HFFc6 (cell line): Measurements from ENCODE around the gene BAAT. TPM values are rescaled to one million over a fixed set of nuclear protein-coding genes. Genes with fewer than 3 reads are reported as not detected.

ENCODE experiments used
- DNase-seq: peaks from one replicate; pipeline ENCODE4 v3.0.0-alpha.2; 2018
- H3K27ac Mint-ChIP-seq: 2 replicates; pipeline ENCODE4 v1.8.0; 2020; ENCODE audit warnings: mild to moderate bottlenecking, mixed read lengths
- H3K27me3 Mint-ChIP-seq: 2 replicates; pipeline ENCODE4 v1.8.0; 2021; ENCODE audit warnings: mild to moderate bottlenecking, moderate library complexity, mixed read lengths; ENCODE audit not compliant: insufficient read depth
- H3K36me3 Mint-ChIP-seq: 2 replicates; pipeline ENCODE4 v1.8.0; 2021; ENCODE audit warnings: low read depth, mixed read lengths
- H3K4me1 Mint-ChIP-seq: 2 replicates; pipeline ENCODE4 v1.8.0; 2020; ENCODE audit warnings: low read depth, mixed read lengths
- H3K4me3 Mint-ChIP-seq: 2 replicates; pipeline ENCODE4 v1.8.0; 2020; ENCODE audit warnings: mild to moderate bottlenecking, moderate library complexity, mixed read lengths
- H3K9me3 Mint-ChIP-seq: 2 replicates; pipeline ENCODE4 v1.8.0; 2020; ENCODE audit warnings: mild to moderate bottlenecking, mixed read lengths
- CTCF ChIP-seq: fragments of 200-600 bp; sonication (generic); IDR thresholded peaks from 2 replicates; pipeline ENCODE4 v1.5.0; 2021; ENCODE audit warnings: antibody characterized with exemption, mild to moderate bottlenecking
- total RNA-seq, 6 experiments: library from RNA; stranded (reverse); fragmentation: NEBNext Ultra II Directional; extraction: Animal tissue kit (Norgen Biotek cat#: 25700); gene quantifications; 2 replicates in 1 of 6; 3 replicates in 5 of 6; pipeline ENCODE4 v1.2.3, GENCODE V29; 2021

Gene BAAT
- total RNA-seq, 6 experiments from 2014 or later = 0.08 TPM; not detected in 5

DNA sequence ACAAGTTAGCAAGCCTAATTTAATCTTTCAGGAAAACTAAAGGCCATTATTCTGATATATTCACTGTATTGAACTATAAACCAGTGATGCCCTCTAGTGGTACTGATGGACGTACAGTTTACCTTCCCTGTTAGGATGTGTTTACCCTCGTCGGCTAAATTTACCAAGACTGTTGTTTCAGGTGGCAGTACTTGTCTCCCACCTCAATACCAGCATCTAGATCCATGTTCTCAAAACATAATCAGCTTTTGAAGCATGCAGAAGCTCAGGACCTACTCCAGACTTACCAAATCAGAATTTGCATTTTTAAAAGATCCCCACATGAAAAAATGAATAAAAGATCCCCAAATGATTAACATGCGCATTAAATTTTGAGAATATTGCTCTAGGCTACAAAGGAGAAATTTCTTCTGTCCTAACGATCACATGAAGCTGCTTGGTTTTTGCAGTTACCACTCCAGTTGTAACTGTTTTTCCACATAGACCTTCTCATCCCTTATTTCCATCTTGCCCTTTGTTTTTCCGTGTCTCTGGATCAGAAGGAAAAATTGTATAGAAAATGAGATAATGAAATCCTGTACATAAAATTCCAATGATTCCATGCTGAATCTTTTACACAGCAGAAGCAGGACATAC lies 3.2 kb upstream of the BAAT start:
- H3K4me1 Mint-ChIP-seq = peaks cover 17% of the 10 kb centered on the region; the same call in 1 of the 2 replicates
- TF ChIP-seq CTCF = peak; percentile 80
- H3K36me3 Mint-ChIP-seq = peaks cover 20% of the 10 kb centered on the region
- H3K27ac Mint-ChIP-seq = no peak overlapping the region; the same call in 1 of the 2 replicates
- H3K9me3 Mint-ChIP-seq = peaks cover 13% of the 10 kb centered on the region
- no peak overlapping the region for H3K4me3 Mint-ChIP-seq
- DNase-seq = peak; percentile 41
- H3K27me3 Mint-ChIP-seq = peaks cover 2% of the 10 kb centered on the region; the same call in 1 of the 2 replicates

DNA sequence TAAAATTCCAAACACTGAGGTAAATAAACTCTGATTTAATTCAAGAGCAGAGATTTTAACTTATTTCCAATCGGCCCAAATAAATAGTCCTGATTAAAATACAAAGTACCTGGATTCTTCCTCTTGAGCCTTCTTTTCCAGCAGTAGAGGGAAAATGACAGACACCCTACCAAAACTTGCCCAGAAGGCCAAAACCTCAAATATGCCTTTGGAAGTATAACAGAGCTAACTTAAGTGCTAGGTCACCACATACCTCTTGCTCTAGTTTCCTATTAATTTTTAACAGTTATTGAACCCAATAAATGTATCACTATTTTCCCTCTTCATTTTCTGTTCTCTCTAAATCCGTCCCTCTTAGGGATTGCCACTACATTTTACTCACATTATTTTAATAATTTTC lies 1.4 kb downstream of the BAAT start:
- no peak for TF ChIP-seq CTCF
- peaks cover 14% of the 10 kb centered on the region for H3K36me3 Mint-ChIP-seq
- no peak overlapping the region for H3K4me3 Mint-ChIP-seq
- no peak overlapping the region for H3K27ac Mint-ChIP-seq
- no peak for DNase-seq
- H3K4me1 Mint-ChIP-seq = no peaks in the 10 kb centered on the region; the same call in 1 of the 2 replicates
- peaks cover 13% of the 10 kb centered on the region for H3K9me3 Mint-ChIP-seq
- peaks cover 2% of the 10 kb centered on the region; the same call in 1 of the 2 replicates for H3K27me3 Mint-ChIP-seq

GRCh38 chr9:101381833-101382342 lies 2.9 kb downstream of the BAAT start:
- TF ChIP-seq CTCF = no peak
- Mint-ChIP-seq H3K27ac (no peak overlapping the region), H3K36me3 (peaks cover 14% of the 10 kb centered on the region), H3K9me3 (peaks cover 13% of the 10 kb centered on the region), H3K4me3 (no peak overlapping the region), H3K27me3 (peaks cover 2% of the 10 kb centered on the region; the same call in 1 of the 2 replicates), H3K4me1 (peaks cover 7% of the 10 kb centered on the region)
- no peak for DNase-seq

DNA sequence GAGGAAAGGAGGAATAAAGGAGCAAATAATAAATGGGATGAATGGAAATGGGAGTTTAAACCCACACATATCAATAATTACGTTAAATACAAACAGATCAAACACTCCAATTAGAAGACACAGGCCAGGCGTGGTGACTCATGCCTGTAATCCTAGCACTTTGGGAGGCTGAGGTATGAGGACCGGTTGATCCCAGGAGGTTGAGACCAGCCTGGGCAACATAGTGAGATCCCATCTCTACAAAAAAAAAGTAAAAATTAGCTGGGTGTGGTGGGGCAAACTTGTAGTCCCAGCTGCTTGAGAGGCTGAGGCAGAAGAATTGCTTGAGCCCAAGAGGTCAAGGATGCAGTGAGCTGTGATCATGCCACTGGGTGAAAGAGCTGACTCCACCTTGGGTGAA lies 3.7 kb downstream of the BAAT start:
- H3K27ac Mint-ChIP-seq = no peak overlapping the region
- TF ChIP-seq CTCF = no peak
- peaks cover 15% of the 10 kb centered on the region for H3K4me1 Mint-ChIP-seq
- peaks cover 2% of the 10 kb centered on the region for H3K27me3 Mint-ChIP-seq
- DNase-seq = no peak
- H3K9me3 Mint-ChIP-seq = peaks cover 13% of the 10 kb centered on the region
- H3K4me3 Mint-ChIP-seq = no peak overlapping the region
- peaks cover 14% of the 10 kb centered on the region for H3K36me3 Mint-ChIP-seq

DNA sequence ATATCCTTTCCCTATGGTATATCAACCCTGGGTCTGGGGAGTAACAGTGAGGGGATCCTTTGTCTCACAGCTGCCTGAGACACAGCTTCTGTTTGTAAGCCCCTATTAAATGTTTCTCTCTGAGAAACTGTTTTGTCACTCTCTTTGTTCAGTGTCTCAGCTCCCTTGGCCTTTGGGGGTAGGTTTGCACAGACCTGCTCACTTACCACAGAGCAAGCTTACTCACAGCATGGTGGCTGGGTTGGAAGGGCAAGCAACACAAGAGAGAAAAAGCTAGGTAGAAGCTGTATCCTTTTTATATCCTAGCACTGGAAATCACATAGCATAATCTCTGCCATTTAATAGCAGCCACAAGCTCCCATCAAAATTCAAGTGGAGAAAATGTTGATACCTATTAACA lies 4.5 kb downstream of the BAAT start:
- Mint-ChIP-seq H3K4me1 (peaks cover 23% of the 10 kb centered on the region), H3K9me3 (peaks cover 9% of the 10 kb centered on the region), H3K27ac (no peak overlapping the region), H3K4me3 (no peak overlapping the region), H3K36me3 (peaks cover 10% of the 10 kb centered on the region), H3K27me3 (peaks cover 2% of the 10 kb centered on the region)
- no peak for DNase-seq
- no peak for TF ChIP-seq CTCF
